Measurements from ENCODE around the gene ABTB1. TPM values are rescaled to one million over a fixed set of nuclear protein-coding genes. Genes with fewer than 3 reads are reported as not detected.

Gene ABTB1
- total RNA-seq, 1 donor from 2014 or later: 47.5 TPM

GRCh38 chr3:127708837-127709236 lies 36.1 kb downstream of the ABTB1 start:
- Histone ChIP-seq H3K27ac (no peak overlapping the region), H3K27me3 (no peaks in the 10 kb centered on the region), H3K36me3 (peaks cover 17% of the 10 kb centered on the region), H3K4me1 (peaks cover 12% of the 10 kb centered on the region), H3K9me3 (no peaks in the 10 kb centered on the region), H3K4me3 (no peak overlapping the region)
- TF ChIP-seq CTCF (IDR thresholded peaks at IDR 0.05): no peak
- ATAC-seq: no peak
- intact Hi-C loops (cut with DNase I): no loop called here
- DNase-seq: no peak

- Histone ChIP-seq H3K4me3 (no peak overlapping the region), H3K36me3 (peaks cover 17% of the 10 kb centered on the region), H3K4me1 (peaks cover 17% of the 10 kb centered on the region), H3K27me3 (no peaks in the 10 kb centered on the region), H3K9me3 (no peaks in the 10 kb centered on the region), H3K27ac (no peak overlapping the region)
- ATAC-seq (no peak), DNase-seq (no peak)
- no peak for TF ChIP-seq CTCF (IDR thresholded peaks at IDR 0.05)
- intact Hi-C loops (cut with DNase I): no loop called here
These were observed 36.7 kb downstream of the ABTB1 start for GRCh38 chr3:127709320-127710060.

- DNase-seq: peak; percentile 35
- H3K27ac ChIP-seq: no peak overlapping the region
- intact Hi-C loops (cut with DNase I): no loop called here
- ATAC-seq: peak; percentile 6
- H3K36me3 ChIP-seq: peaks cover 17% of the 10 kb centered on the region
- H3K4me1 ChIP-seq: peaks cover 23% of the 10 kb centered on the region
- H3K4me3 ChIP-seq: no peak overlapping the region
- no peaks in the 10 kb centered on the region for H3K27me3 ChIP-seq
- no peaks in the 10 kb centered on the region for H3K9me3 ChIP-seq
- no peak for TF ChIP-seq CTCF (IDR thresholded peaks at IDR 0.05)
These were observed 37.6 kb downstream of the ABTB1 start for GRCh38 chr3:127710155-127710941.

- Histone ChIP-seq H3K36me3 (peaks cover 20% of the 10 kb centered on the region), H3K9me3 (no peaks in the 10 kb centered on the region), H3K27me3 (no peaks in the 10 kb centered on the region), H3K4me1 (peaks cover 23% of the 10 kb centered on the region), H3K4me3 (no peak overlapping the region), H3K27ac (no peak overlapping the region)
- no peak for DNase-seq
- no peak for TF ChIP-seq CTCF (IDR thresholded peaks at IDR 0.05)
- intact Hi-C loops (cut with DNase I): no loop called here
- no peak for ATAC-seq
These were observed 38.4 kb downstream of the ABTB1 start for GRCh38 chr3:127711021-127711695.

GRCh38 chr3:127711896-127712295 lies 39.1 kb downstream of the ABTB1 start:
- no peak overlapping the region for H3K4me3 ChIP-seq
- intact Hi-C loops (cut with DNase I): no loop called here
- H3K9me3 ChIP-seq: no peaks in the 10 kb centered on the region
- ATAC-seq: no peak
- H3K27ac ChIP-seq: no peak overlapping the region
- DNase-seq: peak; percentile 49
- H3K36me3 ChIP-seq: peaks cover 20% of the 10 kb centered on the region
- H3K27me3 ChIP-seq: no peaks in the 10 kb centered on the region
- H3K4me1 ChIP-seq: peaks cover 23% of the 10 kb centered on the region
- no peak for TF ChIP-seq CTCF (IDR thresholded peaks at IDR 0.05)

All from upper lobe of right lung (tissue), 1 donor.